ENCODE measurements around the gene SLC66A1.

- no peak for TF ChIP-seq POLR2A (IDR thresholded peaks at IDR 0.05)
- TF ChIP-seq, protein P1, sequence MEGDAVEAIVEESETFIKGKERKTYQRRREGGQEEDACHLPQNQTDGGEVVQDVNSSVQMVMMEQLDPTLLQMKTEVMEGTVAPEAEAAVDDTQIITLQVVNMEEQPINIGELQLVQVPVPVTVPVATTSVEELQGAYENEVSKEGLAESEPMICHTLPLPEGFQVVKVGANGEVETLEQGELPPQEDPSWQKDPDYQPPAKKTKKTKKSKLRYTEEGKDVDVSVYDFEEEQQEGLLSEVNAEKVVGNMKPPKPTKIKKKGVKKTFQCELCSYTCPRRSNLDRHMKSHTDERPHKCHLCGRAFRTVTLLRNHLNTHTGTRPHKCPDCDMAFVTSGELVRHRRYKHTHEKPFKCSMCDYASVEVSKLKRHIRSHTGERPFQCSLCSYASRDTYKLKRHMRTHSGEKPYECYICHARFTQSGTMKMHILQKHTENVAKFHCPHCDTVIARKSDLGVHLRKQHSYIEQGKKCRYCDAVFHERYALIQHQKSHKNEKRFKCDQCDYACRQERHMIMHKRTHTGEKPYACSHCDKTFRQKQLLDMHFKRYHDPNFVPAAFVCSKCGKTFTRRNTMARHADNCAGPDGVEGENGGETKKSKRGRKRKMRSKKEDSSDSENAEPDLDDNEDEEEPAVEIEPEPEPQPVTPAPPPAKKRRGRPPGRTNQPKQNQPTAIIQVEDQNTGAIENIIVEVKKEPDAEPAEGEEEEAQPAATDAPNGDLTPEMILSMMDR (IDR thresholded peaks at IDR 0.05): no peak
- TF ChIP-seq EP300 (IDR thresholded peaks at IDR 0.05; ENCODE audit: low read depth): no peak
Measured at GRCh38 chr1:19325958-19326747, 14.0 kb downstream of the SLC66A1 start.
